RWPE2 (cell line): Measurements from ENCODE around the gene RSRC1.

Experiments used
- ATAC-seq: fragments of 200-7000 bp; cut with Tn5 transposase; 3 replicates; pipeline ENCODE4 v1.9.1; 2021; ENCODE audit warnings: low read depth
- DNase-seq: peaks from one replicate; pipeline ENCODE4 v3.0.0-alpha.2; 2020; ENCODE audit warnings: low spot score
- H3K27ac ChIP-seq: fragments of 450-650 bp; 2 replicates; pipeline ENCODE4 v1.5.1; 2017; ENCODE audit warnings: mild to moderate bottlenecking; ENCODE audit not compliant: poor library complexity, severe bottlenecking
- H3K27me3 ChIP-seq: fragments of 250-450 bp; sonication (Bioruptor Pico); 2 replicates; pipeline ENCODE4 v1.5.1; 2021; ENCODE audit warnings: mild to moderate bottlenecking, moderate library complexity; ENCODE audit not compliant: insufficient read depth, poor library complexity, severe bottlenecking
- H3K36me3 ChIP-seq: fragments of 250-450 bp; sonication (Bioruptor Pico); 2 replicates; pipeline ENCODE4 v1.5.1; 2020; ENCODE audit warnings: low read depth, mild to moderate bottlenecking, moderate library complexity
- H3K4me1 ChIP-seq: fragments of 250-450 bp; sonication (Bioruptor Pico); 2 replicates; pipeline ENCODE4 v1.5.1; 2021; ENCODE audit warnings: mild to moderate bottlenecking, moderate library complexity; ENCODE audit not compliant: insufficient read depth, poor library complexity, severe bottlenecking
- H3K4me3 ChIP-seq: fragments of 250-450 bp; sonication (Bioruptor Pico); 2 replicates; pipeline ENCODE4 v1.5.1; 2021; ENCODE audit warnings: mild to moderate bottlenecking, moderate library complexity; ENCODE audit not compliant: severe bottlenecking
- H3K9me3 ChIP-seq: fragments of 250-450 bp; sonication (Bioruptor Pico); 2 replicates; pipeline ENCODE4 v1.5.1; 2021; ENCODE audit warnings: mild to moderate bottlenecking, moderate library complexity; ENCODE audit not compliant: severe bottlenecking
- TF ChIP-seq, protein P1 (sequence below): fragments of 450-650 bp; IDR thresholded peaks from one replicate; pipeline ENCODE4 v1.5.1; 2017; ENCODE audit warnings: mild to moderate bottlenecking, moderate library complexity; ENCODE audit not compliant: poor library complexity, severe bottlenecking

The RSRC1 gene

GRCh38 chr3:158451405-158452055, 341.6 kb downstream of the RSRC1 start:
- DNase-seq, result no peak
- no peak overlapping the region for H3K27ac ChIP-seq

GRCh38 chr3:158452334-158452733, 342.4 kb downstream of the RSRC1 start:
- H3K4me3 ChIP-seq, result no peak overlapping the region
- DNase-seq, result no peak
- peaks cover 9% of the 10 kb centered on the region for H3K4me1 ChIP-seq
- H3K27ac ChIP-seq, result no peak overlapping the region
- H3K27me3 ChIP-seq, result no peaks in the 10 kb centered on the region
- H3K36me3 ChIP-seq, result no peaks in the 10 kb centered on the region
- no peaks in the 10 kb centered on the region for H3K9me3 ChIP-seq
- ATAC-seq, result no peak; the same call in 2 of the 3 replicates
- TF ChIP-seq, protein P1, sequence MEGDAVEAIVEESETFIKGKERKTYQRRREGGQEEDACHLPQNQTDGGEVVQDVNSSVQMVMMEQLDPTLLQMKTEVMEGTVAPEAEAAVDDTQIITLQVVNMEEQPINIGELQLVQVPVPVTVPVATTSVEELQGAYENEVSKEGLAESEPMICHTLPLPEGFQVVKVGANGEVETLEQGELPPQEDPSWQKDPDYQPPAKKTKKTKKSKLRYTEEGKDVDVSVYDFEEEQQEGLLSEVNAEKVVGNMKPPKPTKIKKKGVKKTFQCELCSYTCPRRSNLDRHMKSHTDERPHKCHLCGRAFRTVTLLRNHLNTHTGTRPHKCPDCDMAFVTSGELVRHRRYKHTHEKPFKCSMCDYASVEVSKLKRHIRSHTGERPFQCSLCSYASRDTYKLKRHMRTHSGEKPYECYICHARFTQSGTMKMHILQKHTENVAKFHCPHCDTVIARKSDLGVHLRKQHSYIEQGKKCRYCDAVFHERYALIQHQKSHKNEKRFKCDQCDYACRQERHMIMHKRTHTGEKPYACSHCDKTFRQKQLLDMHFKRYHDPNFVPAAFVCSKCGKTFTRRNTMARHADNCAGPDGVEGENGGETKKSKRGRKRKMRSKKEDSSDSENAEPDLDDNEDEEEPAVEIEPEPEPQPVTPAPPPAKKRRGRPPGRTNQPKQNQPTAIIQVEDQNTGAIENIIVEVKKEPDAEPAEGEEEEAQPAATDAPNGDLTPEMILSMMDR, result no peak

More at GRCh38 chr3:158451405-158452055, 341.6 kb downstream of the RSRC1 start:
- TF ChIP-seq, protein P1, result no peak
- peaks cover 9% of the 10 kb centered on the region for H3K4me1 ChIP-seq
- no peaks in the 10 kb centered on the region for H3K9me3 ChIP-seq
- no peaks in the 10 kb centered on the region for H3K36me3 ChIP-seq
- H3K27me3 ChIP-seq, result no peaks in the 10 kb centered on the region
- ATAC-seq, result no peak
- H3K4me3 ChIP-seq, result no peak overlapping the region

DNA sequence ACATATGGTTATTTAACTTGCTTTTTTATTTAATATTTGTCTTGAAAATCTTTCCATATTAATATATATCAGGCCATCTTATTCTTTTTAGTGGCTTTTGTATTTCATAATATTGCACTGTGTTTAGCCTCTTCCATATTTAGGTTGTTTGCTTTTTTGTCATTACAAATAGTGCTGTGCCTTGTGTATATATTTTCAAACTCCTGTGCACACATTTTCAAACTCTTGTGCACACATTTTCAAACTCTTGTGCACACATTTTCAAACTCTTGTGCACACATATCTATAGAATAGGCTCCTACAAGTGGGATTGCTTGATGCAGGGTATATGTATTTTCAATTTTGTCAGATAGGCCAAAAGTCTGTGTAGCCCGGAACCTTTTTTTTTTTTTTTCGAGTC, 343.1 kb downstream of the RSRC1 start:
- H3K9me3 ChIP-seq, result no peaks in the 10 kb centered on the region
- TF ChIP-seq, protein P1, result no peak
- H3K27me3 ChIP-seq, result no peaks in the 10 kb centered on the region
- H3K27ac ChIP-seq, result no peak overlapping the region
- H3K4me1 ChIP-seq, result peaks cover 9% of the 10 kb centered on the region
- no peak overlapping the region for H3K4me3 ChIP-seq
- DNase-seq (no peak), ATAC-seq (no peak)
- H3K36me3 ChIP-seq, result no peaks in the 10 kb centered on the region

- Histone ChIP-seq H3K4me3 (no peak overlapping the region), H3K27ac (no peak overlapping the region), H3K27me3 (no peaks in the 10 kb centered on the region), H3K9me3 (no peaks in the 10 kb centered on the region), H3K4me1 (peaks cover 17% of the 10 kb centered on the region), H3K36me3 (no peaks in the 10 kb centered on the region)
- TF ChIP-seq, protein P1, result no peak
- ATAC-seq, result no peak
- DNase-seq, result no peak
Measured at GRCh38 chr3:158453865-158454264, 344.0 kb downstream of the RSRC1 start.

DNA sequence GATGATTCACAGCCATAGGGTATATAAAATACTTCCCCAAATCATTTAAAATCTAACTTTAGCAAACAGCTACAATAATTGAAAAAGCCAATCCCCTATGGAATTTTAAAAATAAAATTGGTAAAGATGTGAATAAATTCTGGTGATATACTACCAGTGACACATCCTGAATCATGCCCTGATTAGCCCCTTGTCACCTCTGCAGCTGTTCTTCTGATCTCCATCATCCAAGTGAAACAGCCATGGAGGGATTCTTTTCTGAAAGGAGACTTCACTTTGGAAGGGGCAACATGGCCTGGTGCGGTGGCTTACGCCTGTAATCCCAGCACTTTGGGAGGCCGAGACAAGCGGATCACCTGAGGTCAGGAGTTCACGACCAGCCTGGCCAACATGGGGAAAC, 345.5 kb downstream of the RSRC1 start:
- Histone ChIP-seq H3K27ac (no peak overlapping the region), H3K27me3 (no peaks in the 10 kb centered on the region), H3K36me3 (no peaks in the 10 kb centered on the region), H3K4me3 (no peak overlapping the region), H3K4me1 (peaks cover 17% of the 10 kb centered on the region), H3K9me3 (no peaks in the 10 kb centered on the region)
- TF ChIP-seq, protein P1, result no peak
- DNase-seq (no peak), ATAC-seq (no peak)
